Progenitor cell of endocrine pancreas (in vitro differentiated cells): ENCODE results near the gene SMARCA2. TPM values are rescaled to one million over a fixed set of nuclear protein-coding genes. Genes with fewer than 3 reads are reported as not detected.

ENCODE experiments used
- DNase-seq: peaks from one replicate; pipeline ENCODE4 v3.0.0; 2021; ENCODE audit warnings: low spot score; ENCODE audit not compliant: unreplicated experiment
- H3K27ac Mint-ChIP-seq: 2 replicates; pipeline ENCODE4 v1.8.0; 2021; ENCODE audit warnings: mild to moderate bottlenecking, moderate library complexity, mixed read lengths
- H3K27me3 Mint-ChIP-seq: 2 replicates; pipeline ENCODE4 v1.8.0; 2021; ENCODE audit warnings: mixed read lengths
- H3K36me3 Mint-ChIP-seq: 2 replicates; pipeline ENCODE4 v1.8.0; 2022; ENCODE audit warnings: mixed read lengths; ENCODE audit not compliant: insufficient read depth
- H3K4me1 Mint-ChIP-seq: 2 replicates; pipeline ENCODE4 v1.8.0; 2021; ENCODE audit warnings: low read depth, mixed read lengths
- H3K4me3 Mint-ChIP-seq: 2 replicates; pipeline ENCODE4 v1.8.0; 2021; ENCODE audit warnings: low read depth, mild to moderate bottlenecking, moderate library complexity, mixed read lengths
- H3K9me3 Mint-ChIP-seq: 2 replicates; pipeline ENCODE4 v1.8.0; 2021; ENCODE audit warnings: low read depth, mixed read lengths
- long read RNA-seq: library from polyadenylated mRNA; unstranded; transcript quantifications from one replicate; pipeline ENCODE4 v2.0.0, GENCODE V29; 2020
- total RNA-seq: library from RNA; stranded (reverse); gene quantifications from 2 replicates; pipeline ENCODE4 v1.2.1, GENCODE V29; 2021
- TF ChIP-seq, protein P1 (sequence below): fragments of 200-600 bp; sonication (generic); IDR thresholded peaks from one replicate; pipeline ENCODE4 v1.5.0; 2021; ENCODE audit warnings: antibody characterized with exemption, mild to moderate bottlenecking; ENCODE audit not compliant: unreplicated experiment

Gene SMARCA2
- 55.8 and 57.0 TPM in 2 replicates for total RNA-seq
- long read RNA-seq, full-length matches to known transcripts: 3 of 25 reads
- long read RNA-seq, partial matches to known transcripts: 13 of 25 reads
- long read RNA-seq, other reads (novel, unspliced or antisense): 9 of 25 reads

DNA sequence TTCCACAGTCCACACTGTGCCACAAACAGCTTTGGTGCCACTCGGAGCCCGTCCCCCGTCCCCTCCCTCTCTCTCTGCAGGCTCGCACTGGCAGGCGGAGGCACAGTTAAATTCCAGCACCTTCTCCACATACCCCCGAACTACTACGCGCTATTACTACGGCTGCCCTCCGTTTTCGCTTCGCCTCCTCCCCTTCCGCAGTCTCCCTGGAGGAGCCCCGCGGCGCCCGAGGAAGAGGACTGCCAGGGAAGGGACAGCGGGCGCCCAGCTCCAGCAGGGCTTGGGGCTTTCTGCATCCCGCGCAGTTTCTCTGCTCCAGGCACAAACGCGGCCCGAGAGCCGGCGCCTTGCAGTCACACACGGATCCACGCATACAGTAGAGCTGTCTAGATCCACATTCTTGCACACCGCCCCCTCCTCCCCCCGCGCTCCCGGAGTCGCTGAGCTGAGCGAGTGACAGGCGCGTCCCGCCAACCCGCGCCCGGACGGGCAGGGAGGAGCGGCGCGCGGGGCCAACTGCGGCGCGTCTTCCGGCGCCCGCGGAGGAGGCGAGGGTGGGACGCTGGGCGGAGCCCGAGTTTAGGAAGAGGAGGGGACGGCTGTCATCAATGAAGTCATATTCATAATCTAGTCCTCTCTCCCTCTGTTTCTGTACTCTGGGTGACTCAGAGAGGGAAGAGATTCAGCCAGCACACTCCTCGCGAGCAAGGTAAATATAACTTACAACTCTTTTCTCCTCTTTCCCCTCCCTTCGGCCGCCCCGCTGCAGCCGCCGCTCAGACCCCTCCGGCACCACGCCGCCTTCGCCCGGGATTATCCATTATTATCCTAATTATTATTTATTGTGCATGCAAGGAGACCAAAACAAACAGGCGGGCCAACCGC is at the start of gene SMARCA2:
Gene SMARCA2 (plus strand): TSS at position 652 of the 885 bp plus-strand sequence. CDS start 13,676 bp downstream, outside the sequence.
- Mint-ChIP-seq H3K27me3 (peaks cover 35% of the 10 kb centered on the region), H3K9me3 (peaks cover 3% of the 10 kb centered on the region), H3K27ac (peak within 1 kb of the TSS; percentile 91), H3K4me1 (peaks cover 17% of the 10 kb centered on the region), H3K36me3 (no peaks in the 10 kb centered on the region), H3K4me3 (peak within 1 kb of the TSS; percentile 92)
- peak; percentile 76 for DNase-seq
- TF ChIP-seq, protein P1, sequence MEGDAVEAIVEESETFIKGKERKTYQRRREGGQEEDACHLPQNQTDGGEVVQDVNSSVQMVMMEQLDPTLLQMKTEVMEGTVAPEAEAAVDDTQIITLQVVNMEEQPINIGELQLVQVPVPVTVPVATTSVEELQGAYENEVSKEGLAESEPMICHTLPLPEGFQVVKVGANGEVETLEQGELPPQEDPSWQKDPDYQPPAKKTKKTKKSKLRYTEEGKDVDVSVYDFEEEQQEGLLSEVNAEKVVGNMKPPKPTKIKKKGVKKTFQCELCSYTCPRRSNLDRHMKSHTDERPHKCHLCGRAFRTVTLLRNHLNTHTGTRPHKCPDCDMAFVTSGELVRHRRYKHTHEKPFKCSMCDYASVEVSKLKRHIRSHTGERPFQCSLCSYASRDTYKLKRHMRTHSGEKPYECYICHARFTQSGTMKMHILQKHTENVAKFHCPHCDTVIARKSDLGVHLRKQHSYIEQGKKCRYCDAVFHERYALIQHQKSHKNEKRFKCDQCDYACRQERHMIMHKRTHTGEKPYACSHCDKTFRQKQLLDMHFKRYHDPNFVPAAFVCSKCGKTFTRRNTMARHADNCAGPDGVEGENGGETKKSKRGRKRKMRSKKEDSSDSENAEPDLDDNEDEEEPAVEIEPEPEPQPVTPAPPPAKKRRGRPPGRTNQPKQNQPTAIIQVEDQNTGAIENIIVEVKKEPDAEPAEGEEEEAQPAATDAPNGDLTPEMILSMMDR: no peak

GRCh38 chr9:1966725-1967366 is 48.3 kb upstream of the SMARCA2 start:
- no peak for DNase-seq
- peaks cover 2% of the 10 kb centered on the region for H3K36me3 Mint-ChIP-seq
- no peak overlapping the region for H3K4me3 Mint-ChIP-seq
- peaks cover 3% of the 10 kb centered on the region for H3K27me3 Mint-ChIP-seq
- TF ChIP-seq, protein P1: no peak
- H3K9me3 Mint-ChIP-seq: peaks cover 3% of the 10 kb centered on the region
- H3K27ac Mint-ChIP-seq: no peak overlapping the region
- H3K4me1 Mint-ChIP-seq: peaks cover 6% of the 10 kb centered on the region

DNA sequence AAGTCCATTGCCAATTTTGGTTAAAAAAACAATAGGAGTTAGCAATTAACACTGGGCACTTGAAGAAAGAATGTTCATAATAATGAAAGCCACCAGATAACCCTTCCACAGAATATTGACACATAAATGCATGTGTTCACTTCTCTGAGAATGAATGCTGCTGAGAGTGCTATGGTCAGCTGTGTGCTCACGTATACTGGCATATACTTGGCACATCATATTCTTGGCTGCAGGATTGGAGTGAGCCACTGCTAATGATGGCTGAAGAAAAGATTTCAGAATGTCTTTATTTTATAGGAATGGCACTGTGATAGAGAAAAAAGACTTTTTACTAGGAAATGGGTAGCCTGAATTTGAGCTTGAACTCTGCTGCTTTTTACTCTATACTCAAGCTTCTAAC is 46.0 kb upstream of the SMARCA2 start:
- Mint-ChIP-seq H3K4me3 (no peak overlapping the region), H3K4me1 (peaks cover 2% of the 10 kb centered on the region), H3K27ac (no peak overlapping the region), H3K27me3 (peaks cover 3% of the 10 kb centered on the region), H3K36me3 (peaks cover 2% of the 10 kb centered on the region), H3K9me3 (peaks cover 13% of the 10 kb centered on the region)
- no peak for DNase-seq
- TF ChIP-seq, protein P1: no peak

GRCh38 chr9:1969898-1970297 is 45.2 kb upstream of the SMARCA2 start:
- H3K4me3 Mint-ChIP-seq: no peak overlapping the region
- H3K27ac Mint-ChIP-seq: no peak overlapping the region
- H3K27me3 Mint-ChIP-seq: peaks cover 3% of the 10 kb centered on the region

GRCh38 chr9:1972672-1973071 is 42.5 kb upstream of the SMARCA2 start:
- H3K9me3 Mint-ChIP-seq: peaks cover 13% of the 10 kb centered on the region
- H3K27ac Mint-ChIP-seq: no peak overlapping the region
- TF ChIP-seq, protein P1: no peak
- H3K36me3 Mint-ChIP-seq: peaks cover 2% of the 10 kb centered on the region
- no peak for DNase-seq
- H3K27me3 Mint-ChIP-seq: no peaks in the 10 kb centered on the region
- H3K4me3 Mint-ChIP-seq: no peak overlapping the region
- peaks cover 2% of the 10 kb centered on the region for H3K4me1 Mint-ChIP-seq

More at GRCh38 chr9:1969898-1970297, 45.2 kb upstream of the SMARCA2 start:
- Mint-ChIP-seq H3K9me3 (peaks cover 13% of the 10 kb centered on the region), H3K4me1 (peaks cover 2% of the 10 kb centered on the region), H3K36me3 (peaks cover 2% of the 10 kb centered on the region)
- no peak for DNase-seq
- TF ChIP-seq, protein P1: no peak
